CMK (cell line): ENCODE measurements around the gene DBNL.
A peak's percentile ranks its signal among the peaks of the same experiment; 100 is the strongest.

Experiments
- DNase-seq: peaks from one replicate; pipeline ENCODE4 v3.0.0-alpha.2; 2010; ENCODE audit warnings: low read depth

The DBNL gene

GRCh38 chr7:44062180-44062902 lies 17.8 kb downstream of the DBNL start:
- no peak for DNase-seq

- no peak for DNase-seq
Observed at GRCh38 chr7:44062903-44063295, 18.4 kb downstream of the DBNL start.

GRCh38 chr7:44063547-44063893 lies 19.0 kb downstream of the DBNL start:
- DNase-seq, result no peak

- DNase-seq, result no peak
Observed at GRCh38 chr7:44063894-44064651, 19.6 kb downstream of the DBNL start.

GRCh38 chr7:44064791-44065430 lies 20.4 kb downstream of the DBNL start:
- DNase-seq, result no peak

GRCh38 chr7:44065431-44066110 lies 21.1 kb downstream of the DBNL start, which contains the start of gene PGAM2:
PGAM2 (minus strand) TSS chr7:44065567; CDS start chr7:44065529, 38 bp downstream.
- DNase-seq, result no peak

GRCh38 chr7:44066111-44066460 lies 21.6 kb downstream of the DBNL start:
- DNase-seq, result no peak

GRCh38 chr7:44066494-44067063 lies 22.1 kb downstream of the DBNL start:
- DNase-seq, result no peak

- DNase-seq, result no peak
Observed at GRCh38 chr7:44067064-44067951, 22.8 kb downstream of the DBNL start.

GRCh38 chr7:44068054-44068453 lies 23.6 kb downstream of the DBNL start:
- DNase-seq, result no peak

GRCh38 chr7:44071726-44072363 lies 27.3 kb downstream of the DBNL start:
- DNase-seq, result no peak

- peak; percentile 36 for DNase-seq
Observed at GRCh38 chr7:44072364-44073231, 28.1 kb downstream of the DBNL start.

- peak; percentile 48 for DNase-seq
Observed at GRCh38 chr7:44073664-44074348, 29.3 kb downstream of the DBNL start.

GRCh38 chr7:44074349-44074695 lies 29.8 kb downstream of the DBNL start:
- DNase-seq, result no peak

GRCh38 chr7:44075296-44076075 lies 31.0 kb downstream of the DBNL start:
- DNase-seq, result no peak

GRCh38 chr7:44076101-44076895 lies 31.8 kb downstream of the DBNL start:
- no peak for DNase-seq

- no peak for DNase-seq
Observed at GRCh38 chr7:44077061-44077460, 32.6 kb downstream of the DBNL start.

- DNase-seq, result no peak
Observed at GRCh38 chr7:44077681-44078091, 33.2 kb downstream of the DBNL start.
